AG04449 (cell line): ENCODE data around the gene GRIN2D.

Experiments used
- CTCF ChIA-PET: fragments of 350-600 bp; formaldehyde crosslinking; extraction: SDS; loops from one replicate; lab custom pipeline; 2021; ENCODE audit warnings: antibody characterized with exemption; lab: Yijun Ruan, JAX
- POLR2A ChIA-PET: fragments of 400-600, 350-600 bp; formaldehyde crosslinking; extraction: SDS; loops from one replicate; lab custom pipeline; 2020; ENCODE audit warnings: antibody characterized with exemption, inconsistent platforms; lab: Yijun Ruan, JAX
- DNase-seq: peaks from one replicate; pipeline ENCODE4 v3.0.0-alpha.2; 2010; ENCODE audit warnings: low read depth, low spot score
- H3K4me3 ChIP-seq: 2 replicates; pipeline ENCODE4 v1.5.1; 2011; ENCODE audit warnings: low read depth, mild to moderate bottlenecking, control low read depth, low read length
- TF ChIP-seq, protein P1 (sequence below): IDR thresholded peaks from one replicate; pipeline ENCODE4 v1.5.1; 2011; ENCODE audit warnings: mild to moderate bottlenecking, moderate library complexity, low read length, control low read depth, inconsistent platforms; ENCODE audit not compliant: insufficient read depth; ENCODE audit errors: missing control alignments

GRIN2D gene

DNA sequence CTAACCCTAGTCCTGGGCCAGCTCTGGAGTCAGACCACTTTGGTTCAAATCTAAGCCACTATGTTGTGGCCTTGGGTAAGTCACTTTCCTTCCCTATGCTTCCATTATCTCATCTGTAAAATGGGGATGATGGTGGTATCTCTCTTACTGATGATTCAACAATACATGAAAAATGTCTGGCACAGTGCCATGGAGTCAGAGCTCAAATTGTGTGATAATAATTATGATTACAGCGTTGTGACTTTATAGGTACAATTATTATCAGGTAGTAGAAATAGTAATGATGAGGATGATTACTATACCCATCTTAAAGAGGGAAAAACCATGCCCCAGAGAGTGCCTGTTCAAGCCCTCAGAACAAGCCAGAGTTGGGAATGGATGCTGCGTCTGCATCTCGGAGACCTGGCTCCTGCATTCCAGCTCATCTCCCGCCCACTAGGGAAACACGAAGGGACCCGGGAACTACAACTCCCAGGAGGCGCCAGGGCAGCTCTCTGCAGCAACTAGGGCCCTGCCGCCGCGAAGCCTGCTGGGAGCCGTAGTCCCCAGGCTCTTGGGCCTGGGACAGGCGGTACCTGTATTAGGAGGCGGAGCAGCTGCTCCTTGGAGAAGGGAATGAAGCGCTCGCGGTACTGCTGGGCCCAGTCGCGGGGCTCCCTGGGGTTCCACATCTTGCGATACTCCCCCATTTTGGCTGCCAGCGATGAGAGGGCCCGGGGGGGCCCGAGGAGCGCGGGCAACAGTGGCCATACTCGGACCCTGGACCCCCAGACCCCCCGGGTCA lies 30.6 kb upstream of the GRIN2D start:
- H3K4me3 ChIP-seq = peak overlapping the region; percentile 81
- ChIA-PET CTCF (interaction anchor here (0.6 to 3.7 kb wide), 8 partner anchors 8 to 227 kb away, joined by 3 to 19 read pairs (median 4); partner anchors contain the start of gene KDELR1), POLR2A (interaction anchor here (0.7 to 1.5 kb wide), 3 partner anchors 15 to 256 kb away, joined by 3 to 4 read pairs (median 3); partner anchors contain the start of genes RPL18 and SPHK2)
- TF ChIP-seq, protein P1, sequence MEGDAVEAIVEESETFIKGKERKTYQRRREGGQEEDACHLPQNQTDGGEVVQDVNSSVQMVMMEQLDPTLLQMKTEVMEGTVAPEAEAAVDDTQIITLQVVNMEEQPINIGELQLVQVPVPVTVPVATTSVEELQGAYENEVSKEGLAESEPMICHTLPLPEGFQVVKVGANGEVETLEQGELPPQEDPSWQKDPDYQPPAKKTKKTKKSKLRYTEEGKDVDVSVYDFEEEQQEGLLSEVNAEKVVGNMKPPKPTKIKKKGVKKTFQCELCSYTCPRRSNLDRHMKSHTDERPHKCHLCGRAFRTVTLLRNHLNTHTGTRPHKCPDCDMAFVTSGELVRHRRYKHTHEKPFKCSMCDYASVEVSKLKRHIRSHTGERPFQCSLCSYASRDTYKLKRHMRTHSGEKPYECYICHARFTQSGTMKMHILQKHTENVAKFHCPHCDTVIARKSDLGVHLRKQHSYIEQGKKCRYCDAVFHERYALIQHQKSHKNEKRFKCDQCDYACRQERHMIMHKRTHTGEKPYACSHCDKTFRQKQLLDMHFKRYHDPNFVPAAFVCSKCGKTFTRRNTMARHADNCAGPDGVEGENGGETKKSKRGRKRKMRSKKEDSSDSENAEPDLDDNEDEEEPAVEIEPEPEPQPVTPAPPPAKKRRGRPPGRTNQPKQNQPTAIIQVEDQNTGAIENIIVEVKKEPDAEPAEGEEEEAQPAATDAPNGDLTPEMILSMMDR = no peak
- peak; percentile 55 for DNase-seq

DNA sequence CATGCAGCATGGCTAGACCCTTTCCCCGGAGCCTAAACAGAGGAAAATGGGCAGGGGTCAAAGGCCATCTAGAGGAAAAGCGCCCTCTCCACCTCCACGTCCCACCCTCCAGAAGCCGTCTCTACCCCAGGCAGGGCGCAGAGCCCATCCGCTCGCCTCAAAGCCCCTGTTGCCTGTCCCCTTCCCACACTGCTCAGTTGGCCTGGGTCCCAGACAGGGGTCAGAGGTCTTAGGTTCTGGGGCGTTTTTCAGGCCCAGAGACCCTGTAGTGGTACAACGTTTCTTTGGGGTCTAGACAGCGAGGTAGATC lies 30.0 kb upstream of the GRIN2D start:
- peak overlapping the region; percentile 81 for H3K4me3 ChIP-seq
- POLR2A ChIA-PET = interaction anchor here (0.8 to 1.5 kb wide), 6 partner anchors 10 to 256 kb away, joined by 3 to 15 read pairs (median 4); partner anchors contain the start of genes KDELR1, RPL18 and SPHK2
- TF ChIP-seq, protein P1 = no peak
- CTCF ChIA-PET = interaction anchor here (0.9 to 3.7 kb wide), 7 partner anchors 9 to 221 kb away, joined by 3 to 19 read pairs (median 4); partner anchors contain the start of gene KDELR1
- no peak for DNase-seq

DNA sequence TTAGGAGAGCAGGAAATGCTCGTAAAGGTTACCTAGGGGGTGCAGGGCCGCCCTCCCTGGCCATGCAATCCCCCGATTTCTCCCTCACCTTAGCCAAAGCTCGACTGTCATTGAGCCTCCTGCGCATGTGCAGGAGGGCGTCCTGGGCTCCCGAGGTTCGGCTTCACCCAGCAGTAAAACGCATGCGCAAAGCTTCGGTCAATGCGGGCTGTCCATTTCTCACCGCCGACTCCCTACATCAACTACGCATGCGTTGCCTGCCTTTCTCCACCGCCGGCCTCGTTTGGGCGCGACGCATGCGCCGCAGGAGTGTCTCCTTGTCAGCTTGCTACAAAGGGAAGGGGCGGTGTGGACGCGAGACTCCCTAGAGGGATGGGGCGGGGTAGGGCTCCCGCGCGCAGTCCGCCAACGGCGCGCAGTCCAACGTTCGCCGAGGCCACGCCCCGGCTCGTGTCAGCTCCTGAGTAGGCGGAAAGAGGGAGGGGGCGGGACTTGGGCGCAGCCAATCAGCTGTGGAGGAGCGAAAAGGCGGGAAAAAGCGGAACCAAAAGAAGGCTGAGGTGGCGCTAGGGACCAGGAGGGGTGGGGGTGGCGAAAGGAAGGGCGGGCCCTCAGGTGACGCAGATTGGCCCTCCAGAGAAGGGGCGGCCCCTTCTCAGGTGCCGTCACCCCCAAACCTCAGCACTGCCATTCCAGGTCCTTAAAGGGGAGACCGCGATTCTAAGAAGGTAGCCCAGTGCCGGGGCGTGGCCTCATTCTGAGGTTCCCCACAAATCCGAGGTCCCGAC lies 29.5 kb upstream of the GRIN2D start, which contains the start of the genes SYNGR4 and TMEM143:
Gene SYNGR4 (plus strand): TSS at position 558 of the 788 bp plus-strand sequence. CDS start 1,476 bp downstream, outside the sequence.
Gene TMEM143 (minus strand): TSS at position 131 of the 788 bp plus-strand sequence. CDS start 20 bp downstream, at position 111.
- TF ChIP-seq, protein P1 = no peak
- H3K4me3 ChIP-seq = peak within 1 kb of the TSS; percentile 81
- DNase-seq = peak; percentile 96
- CTCF ChIA-PET = interaction anchor here (0.5 to 3.7 kb wide), 7 partner anchors 10 to 482 kb away, joined by 3 to 19 read pairs (median 4); partner anchors contain the start of gene KDELR1
- POLR2A ChIA-PET = interaction anchor here (0.6 to 1.5 kb wide), 7 partner anchors 9 to 255 kb away, joined by 3 to 15 read pairs (median 4); partner anchors contain the start of genes KDELR1, RPL18 and SPHK2

DNA sequence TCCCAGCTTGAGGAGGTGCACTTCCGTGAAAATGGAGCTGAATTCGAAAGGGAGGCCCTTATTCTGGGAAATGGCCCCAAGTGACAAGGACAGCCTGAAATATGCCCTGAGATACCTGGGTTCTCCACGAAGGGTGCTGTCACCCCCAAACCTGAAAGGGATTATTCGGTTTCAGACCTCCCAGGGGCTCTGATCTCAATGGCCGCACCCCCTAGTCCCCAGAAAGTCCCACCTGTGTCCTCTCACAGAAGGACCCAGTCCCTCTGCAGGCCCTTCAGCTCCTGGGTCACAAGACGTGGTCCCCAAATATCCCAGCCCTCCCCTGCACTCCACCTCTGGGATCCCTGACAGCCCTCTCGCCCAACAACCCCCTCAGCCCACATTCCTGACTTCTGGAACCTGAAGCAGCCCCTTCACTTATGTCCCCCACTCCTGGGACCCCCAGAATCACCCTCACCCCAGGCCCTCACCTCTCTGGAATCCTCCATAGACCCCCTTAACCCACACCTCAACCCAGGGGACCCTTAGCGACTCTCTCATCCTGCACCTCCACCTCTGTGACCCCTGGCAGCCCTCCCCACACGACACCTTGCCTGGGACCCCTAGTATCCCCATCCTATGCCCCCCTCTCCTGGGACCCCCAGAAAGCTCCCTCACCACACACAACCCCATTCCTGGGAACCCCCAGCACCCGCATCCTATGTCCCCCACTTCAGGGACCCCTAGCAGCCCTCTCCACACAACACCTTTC lies 28.7 kb upstream of the GRIN2D start:
- no peak for DNase-seq
- CTCF ChIA-PET = interaction anchor here (0.9 to 3.7 kb wide), 5 partner anchors 10 to 27 kb away, joined by 3 to 19 read pairs (median 4); partner anchors contain the start of gene KDELR1
- TF ChIP-seq, protein P1 = no peak
- H3K4me3 ChIP-seq = peak overlapping the region; percentile 48
- POLR2A ChIA-PET = interaction anchor here (0.9 to 1.3 kb wide), 3 partner anchors 8 to 26 kb away, joined by 5 to 15 read pairs (median 7); partner anchors contain the start of gene KDELR1

DNA sequence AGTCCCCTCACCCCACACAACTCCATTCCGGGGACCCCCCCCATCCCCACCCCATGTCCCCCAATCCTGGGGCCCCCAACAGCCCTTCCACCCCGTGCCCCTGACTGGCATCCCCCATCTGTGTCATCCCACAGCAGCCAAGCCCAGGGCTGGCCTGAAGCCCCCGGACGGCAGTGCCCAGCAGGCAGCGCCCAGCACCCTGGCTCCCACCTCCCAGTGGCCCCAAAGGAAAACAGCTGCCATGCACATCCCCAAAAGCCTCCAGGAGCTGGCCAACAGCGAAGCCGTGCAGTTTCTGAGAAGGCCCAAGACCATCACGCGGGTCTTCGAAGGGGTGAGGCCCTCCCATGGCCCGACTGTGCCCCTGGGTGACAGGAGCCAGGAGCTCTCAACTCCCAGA lies 27.9 kb upstream of the GRIN2D start:
- ChIA-PET CTCF (interaction anchor here (3.7 kb wide), 1 partner anchor 26 kb away, joined by 19 read pairs; the partner anchor contains the start of gene KDELR1), POLR2A (no interaction called here)
- TF ChIP-seq, protein P1 = no peak
- no peak for DNase-seq
- no peak overlapping the region for H3K4me3 ChIP-seq
